Breast epithelium (tissue), 3 donors: ENCODE results near the gene BACH2.

ENCODE experiments used
- POLR2A ChIP-seq: fragments of 450-650 bp; IDR thresholded peaks from one replicate; pipeline ENCODE4 v1.6.1; 2016; ENCODE audit warnings: antibody characterized with exemption, mild to moderate bottlenecking, moderate library complexity
- TF ChIP-seq, protein P1 (sequence below), 3 donors: fragments of 450-650 bp; IDR thresholded peaks; one replicate each; pipeline ENCODE4 v1.5.1; 2016 to 2017; ENCODE audit warnings: antibody characterized with exemption in 3 of 3, mild to moderate bottlenecking in 3 of 3, moderate library complexity in 3 of 3

DNA sequence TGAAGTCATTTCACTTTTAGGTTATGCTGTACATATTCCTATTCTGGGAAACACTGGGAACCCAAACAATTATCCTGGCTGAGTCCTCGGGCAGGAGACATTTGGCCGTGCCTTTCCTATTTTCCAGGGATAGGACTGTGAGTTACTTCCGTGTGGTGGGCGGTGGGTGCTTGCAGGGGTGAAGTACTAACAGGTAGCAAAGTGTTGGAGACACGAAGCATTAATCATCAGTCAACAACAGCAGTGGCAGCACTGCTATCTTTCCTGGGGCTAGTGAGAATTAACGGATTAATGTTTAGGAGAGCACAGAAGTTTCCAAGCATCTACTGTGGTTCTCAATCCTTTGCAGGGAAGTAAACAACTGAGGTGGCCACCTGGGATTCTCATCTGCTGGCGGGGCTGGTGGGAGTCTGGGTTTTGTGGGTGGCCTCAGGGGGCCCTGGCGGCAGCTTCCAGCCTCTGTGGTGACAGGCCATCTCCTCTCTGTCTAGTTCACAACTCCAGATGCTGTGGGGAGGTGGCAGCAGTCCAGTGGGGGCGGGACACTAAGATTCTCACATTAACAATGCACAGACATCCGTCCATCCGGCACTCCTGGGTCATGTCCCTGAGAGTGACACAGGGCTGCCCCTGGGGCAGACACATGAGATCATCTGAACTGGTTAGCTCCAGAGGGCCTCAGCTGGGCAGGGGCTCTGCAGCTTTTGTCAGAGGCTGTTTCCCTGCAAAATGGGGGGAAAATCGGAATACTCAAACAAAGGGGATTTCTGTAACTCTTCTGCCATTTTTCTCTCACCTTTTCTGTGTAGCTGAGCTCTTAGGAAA, 311.5 kb downstream of the BACH2 start:
- TF ChIP-seq POLR2A: no peak
- TF ChIP-seq, protein P1, sequence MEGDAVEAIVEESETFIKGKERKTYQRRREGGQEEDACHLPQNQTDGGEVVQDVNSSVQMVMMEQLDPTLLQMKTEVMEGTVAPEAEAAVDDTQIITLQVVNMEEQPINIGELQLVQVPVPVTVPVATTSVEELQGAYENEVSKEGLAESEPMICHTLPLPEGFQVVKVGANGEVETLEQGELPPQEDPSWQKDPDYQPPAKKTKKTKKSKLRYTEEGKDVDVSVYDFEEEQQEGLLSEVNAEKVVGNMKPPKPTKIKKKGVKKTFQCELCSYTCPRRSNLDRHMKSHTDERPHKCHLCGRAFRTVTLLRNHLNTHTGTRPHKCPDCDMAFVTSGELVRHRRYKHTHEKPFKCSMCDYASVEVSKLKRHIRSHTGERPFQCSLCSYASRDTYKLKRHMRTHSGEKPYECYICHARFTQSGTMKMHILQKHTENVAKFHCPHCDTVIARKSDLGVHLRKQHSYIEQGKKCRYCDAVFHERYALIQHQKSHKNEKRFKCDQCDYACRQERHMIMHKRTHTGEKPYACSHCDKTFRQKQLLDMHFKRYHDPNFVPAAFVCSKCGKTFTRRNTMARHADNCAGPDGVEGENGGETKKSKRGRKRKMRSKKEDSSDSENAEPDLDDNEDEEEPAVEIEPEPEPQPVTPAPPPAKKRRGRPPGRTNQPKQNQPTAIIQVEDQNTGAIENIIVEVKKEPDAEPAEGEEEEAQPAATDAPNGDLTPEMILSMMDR (IDR thresholded peaks at IDR 0.05): no peak
